Activated T-cell treated with anti-CD3 and anti-CD28 coated beads for 24 hours (primary cell): Measurements from ENCODE around the gene GNGT2.

Source experiments
- DNase-seq: peaks from one replicate; pipeline ENCODE4 v3.0.0-alpha.2; 2020; ENCODE audit warnings: low read depth

GNGT2 gene

GRCh38 chr17:49229076-49229804 is 18.9 kb upstream of the GNGT2 start:
- DNase-seq, result no peak

DNA sequence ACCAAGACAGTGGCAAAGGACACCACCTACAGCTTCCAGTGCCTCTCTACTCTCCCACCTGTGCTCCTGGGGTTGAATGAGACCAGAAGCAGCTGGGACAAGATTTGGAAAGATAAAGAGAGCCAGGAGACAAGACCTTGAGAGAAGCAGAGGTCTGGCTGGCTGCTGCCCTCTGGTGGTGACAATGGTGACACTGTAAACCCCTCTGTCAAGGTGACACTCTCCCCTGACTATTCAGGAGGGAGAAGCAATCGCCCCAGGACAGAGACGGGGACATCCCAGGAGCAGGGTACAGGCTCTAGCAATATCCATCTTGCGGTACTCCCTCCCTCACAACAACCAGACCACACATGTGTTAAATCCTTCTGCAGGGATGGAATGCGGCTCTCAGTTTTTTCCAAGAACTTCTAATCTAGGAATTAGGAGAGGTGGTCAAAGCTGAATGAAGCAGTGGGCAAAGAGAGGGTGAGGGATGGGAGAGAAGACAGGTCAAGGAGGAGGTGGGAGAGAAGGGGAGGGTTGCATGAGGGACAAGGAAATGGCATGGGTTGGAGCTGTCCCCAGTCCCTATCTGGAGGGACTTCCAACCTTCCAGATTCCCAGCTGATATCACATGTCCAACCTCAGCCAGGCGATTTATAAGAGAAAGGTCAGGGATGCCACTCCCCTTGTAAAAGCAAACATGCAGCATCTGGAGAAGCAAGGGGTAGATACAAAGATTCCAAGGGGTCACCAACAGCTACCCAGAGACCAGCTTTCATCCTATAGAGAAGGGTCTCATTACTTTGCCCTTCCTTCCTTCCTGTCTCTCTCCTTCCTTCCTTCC is 17.3 kb upstream of the GNGT2 start:
- peak; percentile 64 for DNase-seq

GRCh38 chr17:49226771-49227435 is 16.5 kb upstream of the GNGT2 start:
- DNase-seq, result no peak

DNA sequence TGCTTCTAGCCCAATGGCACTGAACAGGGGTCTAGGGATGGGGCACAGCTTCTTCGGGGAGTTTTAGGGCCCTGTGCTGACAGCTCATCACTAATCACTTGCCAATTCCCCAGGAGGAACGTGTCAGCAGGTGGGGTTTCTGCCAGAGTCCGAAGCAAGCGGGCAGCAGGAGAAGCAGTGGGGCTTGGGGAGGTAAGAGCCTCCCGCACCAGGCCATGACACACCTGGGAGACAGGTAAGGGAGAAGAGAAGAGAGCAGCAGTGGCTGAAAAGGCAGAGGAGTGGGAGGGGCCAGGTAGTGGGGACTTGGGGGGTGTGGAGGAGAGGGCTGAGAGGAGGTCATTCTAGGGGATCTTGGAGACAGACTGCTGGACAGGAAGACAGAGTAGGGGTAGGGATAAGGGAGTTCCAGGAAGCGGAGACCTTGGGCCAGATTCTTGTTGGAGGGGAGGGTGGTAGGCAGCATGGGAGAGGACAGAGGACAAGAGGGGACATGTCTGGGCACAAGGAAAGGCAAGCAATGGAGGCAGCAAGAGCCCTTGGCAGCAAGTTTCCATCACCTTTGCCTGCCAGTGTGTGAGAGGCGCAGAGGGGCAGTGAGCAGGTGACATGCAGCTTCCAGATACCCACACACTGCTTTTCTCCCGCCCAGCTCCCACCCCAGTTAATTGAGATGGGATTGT is 15.3 kb upstream of the GNGT2 start:
- no peak for DNase-seq

GRCh38 chr17:49224997-49225337 is 14.6 kb upstream of the GNGT2 start:
- DNase-seq, result no peak

DNA sequence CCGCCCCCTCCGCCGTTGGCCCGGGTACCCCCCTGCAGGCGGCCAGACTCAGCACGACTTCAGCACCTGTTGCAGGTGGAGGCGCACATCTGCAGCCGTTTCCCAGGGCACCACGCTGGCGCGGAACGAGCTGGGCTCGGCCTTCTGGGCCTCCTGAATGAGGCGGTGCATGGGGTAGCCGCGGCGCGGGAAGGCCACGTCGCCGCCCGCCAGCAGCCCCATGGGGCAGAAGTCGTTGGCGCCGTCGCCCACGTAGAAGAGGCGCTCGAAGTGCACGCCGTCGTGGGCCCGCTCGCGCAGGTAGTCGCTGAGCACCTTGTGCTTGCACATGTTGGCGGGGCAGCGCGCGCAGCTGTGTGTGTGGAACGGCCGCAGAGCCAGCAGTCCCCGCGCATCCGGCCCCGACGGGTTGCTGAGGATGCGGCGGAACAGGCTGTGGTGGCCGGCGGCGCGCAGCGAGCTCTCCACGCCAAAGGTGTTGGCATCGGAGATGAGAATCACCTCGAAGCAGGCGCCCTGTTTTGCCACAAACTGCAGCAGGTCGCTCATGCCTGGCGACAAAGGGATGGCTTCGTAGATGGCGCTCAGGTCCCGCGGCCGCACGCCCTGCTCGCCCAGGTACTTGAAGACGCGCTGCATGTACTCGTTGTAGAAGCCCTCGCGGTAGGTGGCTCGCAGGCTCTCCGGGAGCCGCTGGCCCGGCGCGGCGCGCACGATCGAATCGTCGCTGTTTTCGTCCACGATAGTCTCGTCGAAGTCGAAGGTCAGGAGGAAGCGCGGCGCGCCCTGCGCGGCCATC is 14.0 kb upstream of the GNGT2 start:
- no peak for DNase-seq

GRCh38 chr17:49223517-49224197 is 13.3 kb upstream of the GNGT2 start:
- peak; percentile 63 for DNase-seq

DNA sequence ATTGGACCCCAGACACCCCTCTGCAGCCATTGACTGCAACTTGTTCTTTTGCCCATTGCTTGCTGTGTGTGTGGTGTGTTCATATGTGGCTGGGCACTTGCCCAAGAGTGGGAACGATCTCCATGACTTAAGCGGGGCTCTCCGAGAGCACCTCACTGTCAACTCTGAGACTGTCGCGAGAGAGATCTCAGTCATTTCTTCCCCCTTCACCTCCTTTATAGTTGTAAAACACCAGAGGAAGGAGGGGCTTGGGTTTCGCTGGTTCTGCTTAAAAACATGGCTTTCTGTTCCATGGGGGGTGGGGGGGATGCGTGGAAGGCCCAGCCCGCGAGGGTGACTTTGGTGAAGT is 12.8 kb upstream of the GNGT2 start:
- DNase-seq, result no peak

DNA sequence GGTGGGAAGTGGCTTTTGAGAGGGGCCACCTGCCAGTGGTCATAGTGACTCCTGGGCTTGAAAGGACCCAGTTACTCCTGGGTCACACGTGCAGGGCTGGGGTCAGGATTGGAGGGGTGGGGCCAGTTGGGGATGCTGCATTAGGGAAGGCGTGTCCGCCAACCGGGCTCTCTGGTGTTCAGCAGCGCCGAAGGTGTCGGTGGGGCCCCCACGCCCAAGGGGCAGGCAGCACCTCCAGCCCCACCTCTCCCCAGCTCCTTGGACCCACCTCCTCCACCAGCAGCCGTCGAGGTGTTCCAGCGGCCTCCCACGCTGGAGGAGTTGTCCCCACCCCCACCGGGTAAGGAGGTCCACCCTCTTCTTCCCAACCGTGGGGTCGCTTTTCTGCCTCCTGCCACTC is 9.6 kb upstream of the GNGT2 start:
- DNase-seq, result no peak

GRCh38 chr17:49218941-49219913 is 8.9 kb upstream of the GNGT2 start:
- DNase-seq, result no peak

- DNase-seq, result peak; percentile 49
Observed at GRCh38 chr17:49217651-49218413, 7.5 kb upstream of the GNGT2 start.

DNA sequence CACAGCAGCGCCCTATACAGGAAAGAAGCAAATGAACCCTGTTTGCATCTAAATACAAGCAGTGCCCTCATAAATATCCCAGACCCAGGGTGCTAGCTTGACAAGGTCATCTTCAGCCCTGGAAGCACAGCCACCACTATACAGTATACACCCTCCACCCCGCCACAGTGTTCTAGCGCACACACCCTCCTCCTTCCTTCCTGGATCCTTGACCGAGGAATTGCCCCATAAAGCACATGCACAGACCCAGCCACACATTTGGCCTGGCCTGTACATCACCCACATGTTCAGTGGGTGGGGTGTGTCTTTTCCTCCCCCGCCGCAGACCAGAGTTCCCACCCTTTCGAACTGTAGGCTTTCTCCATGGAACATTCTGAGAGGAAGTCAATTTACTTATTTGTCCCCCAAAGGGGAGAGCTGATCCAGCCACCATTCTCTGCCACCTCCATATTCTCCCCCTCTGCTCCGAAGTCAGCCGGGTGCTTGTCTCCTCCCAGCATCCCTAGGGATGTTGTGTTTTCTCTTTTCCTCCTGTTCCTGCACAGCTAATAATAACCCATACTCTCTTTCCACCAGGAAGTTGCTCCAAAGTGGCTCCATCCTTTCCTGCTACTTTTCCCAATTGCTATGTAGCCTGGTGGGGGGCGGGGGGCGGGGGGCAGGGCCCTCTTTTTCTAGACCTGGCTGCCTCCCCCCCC is 6.7 kb upstream of the GNGT2 start:
- no peak for DNase-seq

DNA sequence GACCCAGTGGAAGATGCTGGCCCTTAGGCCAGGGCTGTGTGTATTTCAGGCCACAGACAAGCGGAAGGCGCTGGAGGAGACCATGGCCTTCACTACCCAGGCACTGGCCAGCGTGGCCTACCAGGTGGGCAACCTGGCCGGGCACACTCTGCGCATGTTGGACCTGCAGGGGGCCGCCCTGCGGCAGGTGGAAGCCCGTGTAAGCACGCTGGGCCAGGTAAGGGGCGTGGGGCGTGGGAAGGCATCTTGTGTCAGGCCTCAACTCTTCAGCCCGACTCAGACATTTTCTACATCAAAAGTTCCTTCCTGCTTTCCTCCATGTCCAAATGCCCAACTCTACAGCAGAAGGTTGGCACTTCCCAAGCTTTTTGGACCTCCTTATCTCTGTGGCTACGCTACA is 6.1 kb upstream of the GNGT2 start:
- no peak for DNase-seq

DNA sequence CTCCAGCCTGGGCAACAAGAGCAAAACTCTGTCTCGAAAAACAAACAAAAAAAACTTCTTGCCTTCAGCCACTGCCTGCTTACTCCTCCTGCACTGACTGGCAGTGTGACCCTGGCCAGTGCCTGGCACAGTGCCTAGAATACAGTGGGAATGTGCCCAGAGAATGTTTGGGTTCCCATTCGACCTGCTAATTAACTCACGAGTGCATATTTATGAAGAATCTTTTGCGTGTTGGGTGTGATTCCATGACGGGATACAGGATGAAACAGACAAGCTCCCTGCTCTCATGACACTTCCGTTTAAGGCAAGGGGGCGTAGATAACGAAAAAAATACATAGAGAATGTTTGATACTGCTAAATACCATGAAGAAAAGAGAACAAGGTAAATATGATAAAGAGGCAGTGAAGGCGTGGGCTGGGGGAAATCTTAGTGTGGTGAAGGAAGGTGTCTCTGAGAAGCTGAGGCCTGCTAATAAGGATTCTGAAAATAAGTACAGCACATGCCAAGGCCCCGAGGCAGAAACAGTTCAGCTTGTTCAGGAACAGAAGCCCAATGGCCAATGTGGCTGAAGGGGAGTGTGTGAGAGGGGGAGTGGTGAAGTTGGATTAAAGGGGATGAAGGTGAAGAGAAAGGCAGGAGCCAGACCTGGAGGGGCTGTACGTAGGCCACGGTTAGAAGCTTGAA is 4.4 kb upstream of the GNGT2 start:
- no peak for DNase-seq

GRCh38 chr17:49213847-49214246 is 3.5 kb upstream of the GNGT2 start:
- no peak for DNase-seq

DNA sequence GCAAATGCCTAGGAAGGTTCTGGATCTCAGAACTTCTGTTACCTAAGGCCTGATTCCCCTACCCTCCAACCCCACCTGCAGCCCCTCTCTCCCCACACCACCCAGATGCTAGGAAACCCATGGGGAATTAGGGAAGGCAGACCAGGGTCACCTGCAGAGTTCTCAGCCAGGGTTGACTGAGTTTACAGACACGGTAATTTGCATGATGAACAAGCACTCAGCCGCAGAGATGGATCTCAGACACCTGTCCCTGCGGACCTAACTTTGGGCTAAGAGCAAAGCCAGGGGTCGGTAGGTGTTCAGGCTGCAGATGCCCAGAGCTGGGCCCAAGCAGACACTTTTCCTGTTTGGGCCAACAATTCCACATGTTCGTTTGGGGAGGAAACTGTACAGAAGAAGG is 3.0 kb upstream of the GNGT2 start:
- no peak for DNase-seq

GRCh38 chr17:49209061-49209571 is 1.3 kb downstream of the GNGT2 start:
- DNase-seq, result no peak

- DNase-seq, result no peak
Observed at GRCh38 chr17:49204516-49204915, 5.9 kb downstream of the GNGT2 start.
